ENCODE data around the gene PDGFC.

DNA sequence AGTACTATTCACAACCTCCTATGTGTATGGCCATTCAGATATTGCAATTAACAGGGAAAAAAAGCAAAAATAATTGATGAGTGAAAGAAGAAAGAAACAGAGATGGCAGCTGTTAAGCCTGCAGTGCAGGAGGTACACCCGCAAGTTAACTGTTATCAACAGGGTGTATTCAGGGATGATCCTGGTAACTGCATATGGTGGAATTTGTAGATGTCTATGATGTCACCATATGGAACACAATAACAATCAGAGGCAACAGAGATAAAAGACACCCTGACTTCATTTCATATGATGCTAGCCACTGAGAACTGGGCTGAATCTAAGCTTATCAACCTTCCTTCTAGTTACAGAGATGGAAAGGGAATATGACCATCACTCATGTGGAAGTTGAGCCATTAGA is 96.5 kb downstream of the PDGFC start:
- TF ChIP-seq BHLHE40 (IDR thresholded peaks at IDR 0.05; ENCODE audit: borderline replicate concordance) (no peak), SP1 (IDR thresholded peaks at IDR 0.05) (no peak), ELF4 (IDR thresholded peaks at IDR 0.05) (no peak), SUZ12 (IDR thresholded peaks at IDR 0.05) (no peak), L3MBTL2 (conservative IDR thresholded peaks at IDR 0.05) (no peak), TARDBP (IDR thresholded peaks at IDR 0.05) (no peak), FOXA1 (IDR thresholded peaks at IDR 0.05) (no peak)
- TF ChIP-seq, protein P1, sequence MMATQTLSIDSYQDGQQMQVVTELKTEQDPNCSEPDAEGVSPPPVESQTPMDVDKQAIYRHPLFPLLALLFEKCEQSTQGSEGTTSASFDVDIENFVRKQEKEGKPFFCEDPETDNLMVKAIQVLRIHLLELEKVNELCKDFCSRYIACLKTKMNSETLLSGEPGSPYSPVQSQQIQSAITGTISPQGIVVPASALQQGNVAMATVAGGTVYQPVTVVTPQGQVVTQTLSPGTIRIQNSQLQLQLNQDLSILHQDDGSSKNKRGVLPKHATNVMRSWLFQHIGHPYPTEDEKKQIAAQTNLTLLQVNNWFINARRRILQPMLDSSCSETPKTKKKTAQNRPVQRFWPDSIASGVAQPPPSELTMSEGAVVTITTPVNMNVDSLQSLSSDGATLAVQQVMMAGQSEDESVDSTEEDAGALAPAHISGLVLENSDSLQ (IDR thresholded peaks at IDR 0.05) = no peak

All from HEK293T (cell line).